ENCODE results near the gene PRSS21. TPM values are rescaled to one million over a fixed set of nuclear protein-coding genes. Genes with fewer than 3 reads are reported as not detected.

Gene PRSS21
- total and polyA plus RNA-seq, 12 donors: 0.20 TPM; not detected in 11

DNA sequence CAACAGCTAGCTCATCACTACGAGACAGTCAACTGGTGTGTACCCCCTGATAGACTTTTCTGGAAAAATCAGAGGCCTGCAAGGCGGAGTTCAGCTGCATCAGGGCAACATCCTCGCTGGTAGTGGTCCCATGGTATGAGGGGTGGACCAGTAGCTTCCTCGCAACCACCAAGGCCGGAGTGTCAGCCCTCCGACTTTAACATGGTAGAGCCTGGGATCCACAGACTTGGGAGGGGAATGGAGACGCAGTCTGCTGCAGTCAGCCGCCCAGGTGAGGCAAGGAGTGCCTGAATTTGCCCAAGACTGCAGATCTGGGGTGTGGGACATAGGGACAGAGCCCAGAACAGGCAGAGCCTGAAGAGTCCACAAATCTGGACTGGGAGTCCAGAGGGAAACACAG, 26.5 kb downstream of the PRSS21 start:
- H3K27ac ChIP-seq: no peak overlapping the region
- DNase-seq (no peak), ATAC-seq (no peak)
- peaks cover 0 to 4% (median 0%) of the 10 kb centered on the region in 11 donors for H3K9me3 ChIP-seq
- WGBS, 2 donors: 81 to 88% methylated on average over 8 of the region's 8 CpGs
- TF ChIP-seq, protein P1, sequence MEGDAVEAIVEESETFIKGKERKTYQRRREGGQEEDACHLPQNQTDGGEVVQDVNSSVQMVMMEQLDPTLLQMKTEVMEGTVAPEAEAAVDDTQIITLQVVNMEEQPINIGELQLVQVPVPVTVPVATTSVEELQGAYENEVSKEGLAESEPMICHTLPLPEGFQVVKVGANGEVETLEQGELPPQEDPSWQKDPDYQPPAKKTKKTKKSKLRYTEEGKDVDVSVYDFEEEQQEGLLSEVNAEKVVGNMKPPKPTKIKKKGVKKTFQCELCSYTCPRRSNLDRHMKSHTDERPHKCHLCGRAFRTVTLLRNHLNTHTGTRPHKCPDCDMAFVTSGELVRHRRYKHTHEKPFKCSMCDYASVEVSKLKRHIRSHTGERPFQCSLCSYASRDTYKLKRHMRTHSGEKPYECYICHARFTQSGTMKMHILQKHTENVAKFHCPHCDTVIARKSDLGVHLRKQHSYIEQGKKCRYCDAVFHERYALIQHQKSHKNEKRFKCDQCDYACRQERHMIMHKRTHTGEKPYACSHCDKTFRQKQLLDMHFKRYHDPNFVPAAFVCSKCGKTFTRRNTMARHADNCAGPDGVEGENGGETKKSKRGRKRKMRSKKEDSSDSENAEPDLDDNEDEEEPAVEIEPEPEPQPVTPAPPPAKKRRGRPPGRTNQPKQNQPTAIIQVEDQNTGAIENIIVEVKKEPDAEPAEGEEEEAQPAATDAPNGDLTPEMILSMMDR (IDR thresholded peaks at IDR 0.05): no peak
- H3K27me3 ChIP-seq: peaks cover 0 to 14% (median 4%) of the 10 kb centered on the region in 7 donors
- H3K4me1 ChIP-seq: peaks cover 7 to 31% (median 13%) of the 10 kb centered on the region in 9 donors
- H3K36me3 ChIP-seq: no peaks in the 10 kb centered on the region
- H3K4me3 ChIP-seq: no peak overlapping the region
- intact Hi-C loops (cut with DNase I): loop anchor here in 1 of 10 donors (2.0 kb wide), 1 partner anchor 23 kb away; no protein-coding TSS in a partner anchor

DNA sequence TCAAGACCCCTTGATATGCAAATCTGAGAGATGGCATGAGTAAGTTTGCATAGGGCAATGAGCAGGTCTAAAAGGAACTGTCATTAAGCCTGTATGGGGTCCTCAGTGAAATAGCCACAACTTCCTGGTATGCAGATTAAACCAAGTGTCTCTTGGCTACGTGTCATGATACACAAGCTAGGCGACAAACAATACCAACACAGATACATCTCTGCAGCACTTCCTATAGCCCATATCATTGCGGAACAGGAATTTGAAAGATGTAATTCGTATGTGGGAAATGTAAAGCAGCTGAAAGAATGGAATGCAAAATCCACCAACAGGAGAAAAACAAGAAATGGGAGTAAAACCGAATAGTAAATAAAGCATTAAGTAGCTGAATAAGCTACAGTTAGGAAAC, 28.1 kb downstream of the PRSS21 start:
- WGBS, 2 donors: 67% methylated on average over 5 of the region's 5 CpGs
- ATAC-seq: no peak
- peaks cover 7 to 26% (median 13%) of the 10 kb centered on the region in 9 donors for H3K4me1 ChIP-seq
- TF ChIP-seq, protein P1 (IDR thresholded peaks at IDR 0.05): no peak
- DNase-seq: no peak
- H3K9me3 ChIP-seq: peaks cover 0 to 4% (median 0%) of the 10 kb centered on the region in 11 donors
- H3K4me3 ChIP-seq: no peak overlapping the region
- no peak overlapping the region for H3K27ac ChIP-seq
- intact Hi-C loops (cut with DNase I): no loop called here
- H3K27me3 ChIP-seq: peaks cover 0 to 27% (median 18%) of the 10 kb centered on the region in 7 donors
- no peaks in the 10 kb centered on the region for H3K36me3 ChIP-seq

DNA sequence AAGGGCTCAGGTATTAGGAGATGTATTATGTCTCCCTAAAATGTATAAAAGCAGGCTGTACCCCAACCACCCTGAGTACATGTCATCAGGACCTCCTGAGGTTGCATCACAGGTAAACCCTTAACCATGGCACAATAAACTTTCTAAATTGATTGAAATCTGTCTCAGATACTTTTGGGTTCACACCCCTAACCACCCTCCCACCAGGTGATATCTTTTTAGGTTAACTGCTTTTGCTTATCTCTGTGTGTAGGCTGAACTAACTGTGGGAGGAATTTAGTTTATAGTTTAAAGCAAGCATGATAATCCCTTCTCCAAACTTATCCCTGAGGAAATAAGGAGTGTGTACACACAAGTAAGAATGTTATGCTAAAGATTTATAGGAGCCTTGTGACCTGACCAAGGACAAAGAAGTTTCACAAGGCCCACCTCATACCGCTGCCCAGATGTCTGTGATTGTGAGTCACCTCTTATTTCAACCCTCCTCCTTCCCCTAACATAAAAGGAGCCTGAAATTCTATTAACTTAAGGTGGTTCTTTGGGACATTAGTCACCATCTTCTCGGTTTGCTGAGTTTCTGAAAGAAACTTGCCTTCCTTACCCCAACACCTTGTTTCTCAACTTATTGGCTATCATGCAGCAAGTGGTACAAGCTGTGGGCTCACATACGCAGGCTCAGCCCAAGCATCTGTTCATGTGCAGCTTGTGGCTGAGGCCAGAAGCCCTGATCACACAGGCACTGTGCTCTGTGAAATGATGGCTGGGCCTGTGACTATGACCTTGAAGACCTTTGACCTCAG, 29.7 kb downstream of the PRSS21 start:
- ATAC-seq (no peak), DNase-seq (no peak)
- H3K27ac ChIP-seq: no peak overlapping the region
- H3K27me3 ChIP-seq: peaks cover 0 to 41% (median 24%) of the 10 kb centered on the region in 7 donors
- peaks cover 6 to 14% (median 8%) of the 10 kb centered on the region in 9 donors for H3K4me1 ChIP-seq
- WGBS, 2 donors: 64% methylated on average over 3 of the region's 3 CpGs
- H3K4me3 ChIP-seq: no peak overlapping the region
- TF ChIP-seq, protein P1 (IDR thresholded peaks at IDR 0.05): no peak
- intact Hi-C loops (cut with DNase I): no loop called here
- peaks cover 0 to 4% (median 0%) of the 10 kb centered on the region in 11 donors for H3K9me3 ChIP-seq
- H3K36me3 ChIP-seq: no peaks in the 10 kb centered on the region

DNA sequence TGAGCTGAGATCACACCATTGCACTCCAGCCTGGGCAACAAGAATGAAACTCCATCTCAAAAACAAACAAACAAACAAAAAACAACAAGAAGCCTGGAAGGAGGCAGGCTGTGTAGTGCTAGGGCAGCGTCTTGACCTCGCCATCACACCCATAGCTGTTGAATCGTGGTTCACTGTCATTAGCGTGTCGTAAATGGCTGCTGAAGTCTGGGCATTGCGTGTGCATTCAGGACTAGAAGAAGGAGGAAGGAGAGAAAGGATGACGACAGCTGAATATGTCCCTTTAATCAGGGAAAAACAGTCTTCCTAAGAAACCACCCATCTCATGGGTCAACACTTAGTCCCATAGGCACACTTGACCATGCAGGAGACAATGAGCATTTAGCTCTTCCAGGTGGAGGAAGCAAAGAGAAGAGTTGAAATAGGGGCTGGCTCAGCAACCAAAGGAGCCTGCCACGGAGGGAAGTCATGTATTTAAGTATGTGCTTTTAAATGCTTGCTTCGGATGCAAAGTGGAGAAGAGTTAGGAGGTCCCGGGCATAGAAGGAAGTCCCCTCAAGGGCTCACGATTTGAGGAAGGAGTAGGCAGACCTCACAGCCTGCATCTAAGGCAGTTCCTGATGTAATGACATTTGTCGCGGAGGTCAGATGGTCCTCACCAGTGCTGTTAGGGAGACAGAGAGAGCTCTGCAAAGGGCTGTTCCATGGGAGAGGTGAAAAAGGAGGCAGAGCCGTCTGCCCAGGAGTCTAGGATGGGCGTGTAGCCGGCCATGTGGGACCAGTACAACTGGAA, 32.1 kb downstream of the PRSS21 start:
- 80% methylated on average over 16 of the region's 16 CpGs for whole genome bisulfite sequencing, 2 donors
- intact Hi-C loops (cut with DNase I): no loop called here
- Histone ChIP-seq H3K36me3 (no peaks in the 10 kb centered on the region), H3K27me3 (peaks cover 0 to 64% (median 43%) of the 10 kb centered on the region in 7 donors), H3K9me3 (peaks cover 0 to 9% (median 0%) of the 10 kb centered on the region in 11 donors), H3K4me1 (no peaks in the 10 kb centered on the region), H3K27ac (no peak overlapping the region), H3K4me3 (no peak overlapping the region)
- ATAC-seq (no peak), DNase-seq (no peak)
- TF ChIP-seq, protein P1 (IDR thresholded peaks at IDR 0.05): no peak
